Peyer's patch (tissue), 4 donors: Measurements from ENCODE around the gene PEX26. TPM values are rescaled to one million over a fixed set of nuclear protein-coding genes. Genes with fewer than 3 reads are reported as not detected.
"Not testable (repeated sequence)": the region's sequence is repeated elsewhere in the genome, so short reads cannot be mapped to it uniquely, and the experiment has no call there.

Experiments
- DNase-seq, 3 donors: peaks; one replicate each; pipeline ENCODE4 v3.0.0-alpha.2; 2017 to 2019
- H3K27ac ChIP-seq, 4 donors: fragments of 200-600 bp; sonication (generic); one replicate each; pipeline ENCODE4 v1.5.1; 2016 to 2019
- H3K27me3 ChIP-seq, 2 donors: fragments of 200-600 bp; sonication (generic); one replicate each; pipeline ENCODE4 v1.5.1; 2019
- H3K36me3 ChIP-seq, 3 donors: fragments of 200-600 bp; sonication (generic); one replicate each; pipeline ENCODE4 v1.5.1; 2016 to 2019
- H3K4me1 ChIP-seq, 4 donors: fragments of 200-600 bp; sonication (generic); one replicate each; pipeline ENCODE4 v1.5.1; 2016 to 2019
- H3K4me3 ChIP-seq, 4 donors: fragments of 200-600 bp; sonication (generic); 1 replicate in 3 of 4; 2 replicates in 1 of 4; pipeline ENCODE4 v1.5.1; 2016 to 2019; ENCODE audit warnings: mild to moderate bottlenecking in 1 of 4
- H3K9me3 ChIP-seq, 4 donors: fragments of 200-600 bp; sonication (generic); one replicate each; pipeline ENCODE4 v1.5.1; 2016 to 2019; ENCODE audit warnings: mild to moderate bottlenecking in 1 of 4
- CTCF ChIP-seq, 6 experiments: fragments of 450-650 bp in 4 of 6; fragments of 200-600 bp in 2 of 6; sonication (generic) in 1 of 6; IDR thresholded peaks; one replicate each; pipeline ENCODE4 v1.5.1; 2017 to 2019; ENCODE audit warnings: antibody characterized with exemption in 6 of 6, mild to moderate bottlenecking in 3 of 6, moderate library complexity in 1 of 6
- POLR2A ChIP-seq, 2 donors: fragments of 450-650 bp; IDR thresholded peaks; one replicate each; pipeline ENCODE4 v1.5.1; 2017; ENCODE audit warnings: antibody characterized with exemption in 2 of 2, mild to moderate bottlenecking in 2 of 2, moderate library complexity in 2 of 2
- total RNA-seq, 4 donors: library from RNA; depleted of rRNA; stranded (reverse); fragments of >200 nt; gene quantifications; one replicate each; pipeline ENCODE4 v1.1.0, GENCODE V29; 2016

PEX26 gene
- total RNA-seq, 4 donors from 2014 or later = 53.6 to 120 (median 102) TPM

- TF ChIP-seq CTCF (IDR thresholded peaks at IDR 0.05) (no peak), POLR2A (IDR thresholded peaks at IDR 0.05) (no peak)
- Histone ChIP-seq H3K27ac (no peak overlapping the region), H3K36me3 (peaks cover 0 to 11% (median 0%) of the 10 kb centered on the region in 3 donors), H3K27me3 (no peaks in the 10 kb centered on the region), H3K4me3 (no peak overlapping the region), H3K9me3 (peaks cover 0 to 5% (median 0%) of the 10 kb centered on the region in 4 donors), H3K4me1 (no peaks in the 10 kb centered on the region)
- no peak for DNase-seq
These were observed 23.7 kb downstream of the PEX26 start for GRCh38 chr22:18101536-18101935.

DNA sequence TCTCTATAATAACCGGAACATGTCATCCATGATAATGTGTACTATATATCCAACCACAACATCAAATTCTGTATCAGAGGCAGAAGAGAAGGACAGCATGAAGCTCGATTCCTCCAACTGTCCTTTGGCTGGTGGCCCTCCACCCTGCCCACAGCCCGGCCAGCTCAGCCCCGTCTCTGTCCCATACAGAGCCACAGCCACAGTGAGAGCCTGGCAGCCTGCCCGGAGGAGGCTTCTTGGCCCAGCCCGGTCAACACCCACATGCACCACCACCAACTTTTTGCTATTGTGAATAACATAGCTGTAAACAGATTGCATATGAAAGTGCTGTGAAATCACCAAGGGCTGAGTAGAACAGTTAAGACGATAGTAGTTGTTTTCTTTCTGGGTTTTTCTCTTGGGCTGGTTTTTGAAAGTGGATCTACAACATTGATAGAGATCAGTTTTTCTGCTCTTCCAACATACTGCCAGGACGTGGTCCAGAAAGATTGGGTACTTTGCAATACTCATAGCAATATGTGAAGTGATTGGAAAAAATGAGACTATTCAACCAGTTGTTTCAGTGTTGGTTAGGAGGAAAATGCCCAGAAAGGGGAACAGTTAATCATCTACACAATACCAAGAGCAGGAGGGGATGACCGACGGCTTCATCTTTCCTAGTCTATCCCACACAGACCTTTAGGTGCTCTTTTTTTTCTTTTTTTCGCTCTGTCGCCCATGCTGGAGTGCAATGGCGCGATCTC lies 25.9 kb downstream of the PEX26 start:
- H3K4me1 ChIP-seq = no peaks in the 10 kb centered on the region
- TF ChIP-seq POLR2A (IDR thresholded peaks at IDR 0.05) (no peak), CTCF (IDR thresholded peaks at IDR 0.05) (no peak)
- H3K9me3 ChIP-seq = peaks cover 0 to 5% (median 0%) of the 10 kb centered on the region in 4 donors
- no peak for DNase-seq
- peaks cover 0 to 11% (median 0%) of the 10 kb centered on the region in 3 donors for H3K36me3 ChIP-seq
- H3K4me3 ChIP-seq = no peak overlapping the region
- no peak overlapping the region for H3K27ac ChIP-seq
- H3K27me3 ChIP-seq = no peaks in the 10 kb centered on the region

- Histone ChIP-seq H3K27ac (no peak overlapping the region), H3K4me1 (no peaks in the 10 kb centered on the region), H3K27me3 (no peaks in the 10 kb centered on the region), H3K4me3 (no peak overlapping the region), H3K36me3 (peaks cover 0 to 11% (median 0%) of the 10 kb centered on the region in 3 donors), H3K9me3 (peaks cover 0 to 5% (median 0%) of the 10 kb centered on the region in 4 donors)
- TF ChIP-seq CTCF (IDR thresholded peaks at IDR 0.05) (no peak), POLR2A (IDR thresholded peaks at IDR 0.05) (no peak)
- DNase-seq = peak in 2 of 3 donors; percentile 29 to 65
These were observed 26.8 kb downstream of the PEX26 start for GRCh38 chr22:18104566-18104965.

DNA sequence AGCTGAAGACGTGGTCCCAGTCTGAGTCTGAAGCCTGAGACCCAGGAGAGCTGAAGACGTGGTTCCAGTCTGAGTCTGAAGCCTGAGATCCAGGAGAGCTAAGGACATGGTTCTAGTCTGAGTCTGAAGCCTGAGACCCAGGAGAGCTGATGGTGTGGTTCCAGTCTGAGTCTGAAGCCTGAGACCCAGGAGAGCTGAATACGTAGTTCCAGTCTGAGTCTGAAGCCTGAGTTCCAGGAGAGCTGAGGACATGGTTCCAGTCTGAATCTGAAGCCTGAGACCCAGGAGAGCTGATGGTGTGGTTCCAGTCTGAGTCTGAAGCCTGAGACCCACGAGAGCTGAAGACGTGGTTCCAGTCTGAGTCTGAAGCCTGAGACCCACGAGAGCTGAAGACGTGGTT lies 28.2 kb downstream of the PEX26 start:
- H3K9me3 ChIP-seq, DNase-seq, H3K4me3 ChIP-seq, H3K36me3 ChIP-seq, H3K27ac ChIP-seq, H3K27me3 ChIP-seq: not testable (repeated sequence)
- peaks cover 0 to 13% (median 8%) of the 10 kb centered on the region in 4 donors for H3K4me1 ChIP-seq

DNA sequence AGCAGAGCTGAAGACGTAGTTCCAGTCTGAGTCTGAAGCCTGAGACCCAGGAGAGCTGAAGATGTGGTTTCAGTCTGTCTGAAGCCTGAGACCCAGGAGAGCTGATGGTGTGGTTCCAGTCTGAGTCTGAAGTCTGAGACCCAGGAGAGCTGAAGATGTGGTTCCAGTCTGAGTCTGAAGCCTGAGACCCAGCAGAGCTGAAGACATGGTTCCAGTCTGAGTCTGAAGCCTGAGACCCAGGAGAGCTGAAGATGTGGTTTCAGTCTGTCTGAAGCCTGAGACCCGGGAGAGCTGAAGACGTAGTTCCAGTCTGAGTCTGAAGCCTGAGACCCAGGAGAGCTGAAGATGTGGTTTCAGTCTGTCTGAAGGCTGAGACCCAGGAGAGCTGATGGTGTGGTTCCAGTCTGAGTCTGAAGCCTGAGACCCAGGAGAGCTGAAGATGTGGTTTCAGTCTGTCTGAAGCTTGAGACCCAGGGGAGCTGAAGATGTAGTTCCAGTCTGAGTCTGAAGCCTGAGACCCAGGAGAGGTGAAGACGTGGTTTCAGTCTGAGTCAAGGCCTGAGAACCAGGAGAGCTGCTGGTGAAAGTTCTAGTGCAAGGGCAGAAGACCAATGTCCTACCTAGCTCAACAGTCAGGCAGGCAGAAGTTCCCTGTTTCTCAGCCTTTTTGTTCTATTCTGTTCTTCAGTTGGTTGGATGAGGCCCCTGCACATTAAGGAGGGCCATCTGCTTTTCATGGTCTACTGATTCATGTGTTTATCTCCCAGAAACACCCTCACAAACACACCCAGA lies 29.0 kb downstream of the PEX26 start:
- not testable (repeated sequence) for H3K27me3 ChIP-seq, H3K36me3 ChIP-seq, H3K9me3 ChIP-seq, DNase-seq, H3K27ac ChIP-seq, H3K4me3 ChIP-seq
- peaks cover 0 to 18% (median 9%) of the 10 kb centered on the region in 4 donors for H3K4me1 ChIP-seq

GRCh38 chr22:18108187-18108586 lies 30.4 kb downstream of the PEX26 start:
- Histone ChIP-seq H3K9me3 (peaks cover 0 to 5% (median 0%) of the 10 kb centered on the region in 4 donors), H3K4me1 (peaks cover 0 to 18% (median 9%) of the 10 kb centered on the region in 4 donors), H3K27ac (no peak overlapping the region), H3K4me3 (no peak overlapping the region), H3K36me3 (no peaks in the 10 kb centered on the region), H3K27me3 (peaks cover 0 to 6% of the 10 kb centered on the region in 2 donors)
- no peak for DNase-seq
- no peak for TF ChIP-seq CTCF (IDR thresholded peaks at IDR 0.05)
- TF ChIP-seq POLR2A (IDR thresholded peaks at IDR 0.05) = no peak
